Liver (tissue), 9 donors: Measurements from ENCODE around the gene PTPN18. TPM values are rescaled to one million over a fixed set of nuclear protein-coding genes. Genes with fewer than 3 reads are reported as not detected.

ENCODE experiments used
- DNase-seq: peaks from one replicate; pipeline ENCODE4 v3.0.0-alpha.2; 2017; ENCODE audit warnings: low spot score
- H3K27ac ChIP-seq, 2 donors: one replicate each; pipeline ENCODE4 v1.7.0; 2013; ENCODE audit warnings: inconsistent platforms in 2 of 2, low read length in 2 of 2, control low read depth in 1 of 2, low read depth in 1 of 2, mild to moderate bottlenecking in 1 of 2
- H3K27me3 ChIP-seq, 4 donors: one replicate each; pipeline versions ENCODE4 v1.6.1 to v1.7.0; 2013; ENCODE audit warnings: low read length in 3 of 4, inconsistent platforms in 1 of 4, mild to moderate bottlenecking in 1 of 4, moderate library complexity in 1 of 4; ENCODE audit not compliant: control insufficient read depth in 4 of 4, insufficient read depth in 4 of 4
- H3K36me3 ChIP-seq, 4 donors: one replicate each; pipeline versions ENCODE4 v1.6.1 to v1.7.0; 2013; ENCODE audit warnings: low read length in 3 of 4, mild to moderate bottlenecking in 3 of 4, low read depth in 1 of 4, moderate library complexity in 1 of 4; ENCODE audit not compliant: control insufficient read depth in 4 of 4, insufficient read depth in 3 of 4
- H3K4me1 ChIP-seq, 4 donors: one replicate each; pipeline versions ENCODE4 v1.6.1 to v1.7.0; 2013; ENCODE audit warnings: low read length in 3 of 4, mild to moderate bottlenecking in 3 of 4, moderate library complexity in 1 of 4; ENCODE audit not compliant: control insufficient read depth in 4 of 4, insufficient read depth in 4 of 4
- H3K4me3 ChIP-seq, 3 donors: one replicate each; pipeline versions ENCODE4 v1.6.1 to v1.7.0; 2013; ENCODE audit warnings: low read length in 3 of 3, control low read depth in 1 of 3, low read depth in 1 of 3, mild to moderate bottlenecking in 1 of 3
- H3K9ac ChIP-seq, 2 donors: one replicate each; pipeline ENCODE4 v1.7.0; 2013; ENCODE audit warnings: low read length in 2 of 2, mild to moderate bottlenecking in 2 of 2, moderate library complexity in 2 of 2, control low read depth in 1 of 2, low read depth in 1 of 2
- H3K9me3 ChIP-seq, 4 donors: one replicate each; pipeline versions ENCODE4 v1.6.1 to v1.7.0; 2013; ENCODE audit warnings: low read length in 3 of 4; ENCODE audit not compliant: control insufficient read depth in 4 of 4
- EGR1 ChIP-seq, 2 donors: IDR thresholded peaks; 2 replicates each; pipeline ENCODE4 v1.6.1; 2016 to 2018; ENCODE audit warnings: antibody characterized with exemption in 2 of 2, low read depth in 2 of 2
- FOXA1 ChIP-seq: IDR thresholded peaks from 2 replicates; pipeline ENCODE4 v1.6.1; 2016; ENCODE audit warnings: antibody characterized with exemption
- FOXA2 ChIP-seq: IDR thresholded peaks from 2 replicates; pipeline ENCODE4 v1.6.1; 2016; ENCODE audit warnings: antibody characterized with exemption
- GABPA ChIP-seq, 2 donors: IDR thresholded peaks in 1 of 2; conservative IDR thresholded peaks in 1 of 2; 2 replicates each; pipeline ENCODE4 v1.6.1; 2016; ENCODE audit warnings: antibody characterized with exemption in 2 of 2, mild to moderate bottlenecking in 1 of 2, moderate library complexity in 1 of 2
- HNF4A ChIP-seq, 2 donors: conservative IDR thresholded peaks; 2 replicates each; pipeline ENCODE4 v1.6.1; 2016; ENCODE audit warnings: antibody characterized with exemption in 2 of 2, mild to moderate bottlenecking in 2 of 2
- HNF4G ChIP-seq: IDR thresholded peaks from 2 replicates; pipeline ENCODE4 v1.6.1; 2016; ENCODE audit warnings: antibody characterized with exemption
- JUND ChIP-seq, 2 donors: IDR thresholded peaks; 2 replicates each; pipeline ENCODE4 v1.6.1; 2016; ENCODE audit warnings: antibody characterized with exemption in 2 of 2
- MAX ChIP-seq: IDR thresholded peaks from 2 replicates; pipeline ENCODE4 v1.6.1; 2016; ENCODE audit warnings: antibody characterized with exemption
- NR2F2 ChIP-seq: IDR thresholded peaks from 2 replicates; pipeline ENCODE4 v1.6.1; 2016; ENCODE audit warnings: antibody characterized with exemption
- RAD21 ChIP-seq, 2 donors: IDR thresholded peaks; 2 replicates each; pipeline ENCODE4 v1.6.1; 2016; ENCODE audit warnings: antibody characterized with exemption in 2 of 2, mild to moderate bottlenecking in 2 of 2
- REST ChIP-seq: IDR thresholded peaks from 2 replicates; pipeline ENCODE4 v1.6.1; 2016; ENCODE audit warnings: antibody characterized with exemption, mild to moderate bottlenecking
- RXRA ChIP-seq, 2 donors: IDR thresholded peaks; 2 replicates each; pipeline ENCODE4 v1.6.1; 2017 to 2018; ENCODE audit warnings: antibody characterized with exemption in 2 of 2, mild to moderate bottlenecking in 1 of 2
- SP1 ChIP-seq: IDR thresholded peaks from 2 replicates; pipeline ENCODE4 v1.6.1; 2018; ENCODE audit warnings: antibody characterized with exemption, mild to moderate bottlenecking
- TAF1 ChIP-seq: conservative IDR thresholded peaks from 2 replicates; pipeline ENCODE4 v1.6.1; 2016; ENCODE audit warnings: antibody characterized with exemption, mild to moderate bottlenecking
- YY1 ChIP-seq: IDR thresholded peaks from 2 replicates; pipeline ENCODE4 v1.6.1; 2016; ENCODE audit warnings: antibody characterized with exemption, mild to moderate bottlenecking
- WGBS: extraction: QIAGEN DNeasy Blood & Tissue Kit; methylation state at CpG from one replicate; pipeline ENCODE4 v1.1.7; 2013; 5-methylcytosine and 5-hydroxymethylcytosine counted together
- polyA plus RNA-seq, 2 donors: library from polyadenylated mRNA; stranded (reverse) in 1 of 2; unstranded in 1 of 2; fragments of 200-250 nt in 1 of 2; fragments of >200 nt in 1 of 2; fragmentation: Nextera tagmentation in 1 of 2; extraction: Ambion mirVana in 1 of 2; gene quantifications; one replicate each; pipeline versions ENCODE4 v1.2.1 to v1.2.3, GENCODE V29; 2013 to 2015
- total RNA-seq, 2 donors: library from RNA; depleted of rRNA; stranded (reverse); fragments of >200 nt; gene quantifications; one replicate each; pipeline ENCODE4 v1.2.3, GENCODE V29; 2014
- TF ChIP-seq, protein P1 (sequence below): IDR thresholded peaks from 2 replicates; pipeline ENCODE4 v1.6.1; 2016; ENCODE audit warnings: antibody characterized with exemption
- TF ChIP-seq, protein P2 (sequence below): IDR thresholded peaks from 2 replicates; pipeline ENCODE4 v1.6.1; 2016; ENCODE audit warnings: antibody characterized with exemption
- donor health status: healthy.
- donor health status: healthy.
- donor health status: healthy.
- donor health status: healthy.
- donor health status: healthy.

The PTPN18 gene
- total and polyA plus RNA-seq, 4 donors = 14.0 to 28.6 (median 16.7) TPM

GRCh38 chr2:130337735-130338325, 18.0 kb upstream of the PTPN18 start:
- TF ChIP-seq JUND (IDR thresholded peaks at IDR 0.05) = no peak
- TF ChIP-seq GABPA (IDR thresholded peaks at IDR 0.05 in 1 of 2, conservative IDR thresholded peaks at IDR 0.05 in 1 of 2) = no peak
- TF ChIP-seq NR2F2 = no peak
- TF ChIP-seq, protein P1, sequence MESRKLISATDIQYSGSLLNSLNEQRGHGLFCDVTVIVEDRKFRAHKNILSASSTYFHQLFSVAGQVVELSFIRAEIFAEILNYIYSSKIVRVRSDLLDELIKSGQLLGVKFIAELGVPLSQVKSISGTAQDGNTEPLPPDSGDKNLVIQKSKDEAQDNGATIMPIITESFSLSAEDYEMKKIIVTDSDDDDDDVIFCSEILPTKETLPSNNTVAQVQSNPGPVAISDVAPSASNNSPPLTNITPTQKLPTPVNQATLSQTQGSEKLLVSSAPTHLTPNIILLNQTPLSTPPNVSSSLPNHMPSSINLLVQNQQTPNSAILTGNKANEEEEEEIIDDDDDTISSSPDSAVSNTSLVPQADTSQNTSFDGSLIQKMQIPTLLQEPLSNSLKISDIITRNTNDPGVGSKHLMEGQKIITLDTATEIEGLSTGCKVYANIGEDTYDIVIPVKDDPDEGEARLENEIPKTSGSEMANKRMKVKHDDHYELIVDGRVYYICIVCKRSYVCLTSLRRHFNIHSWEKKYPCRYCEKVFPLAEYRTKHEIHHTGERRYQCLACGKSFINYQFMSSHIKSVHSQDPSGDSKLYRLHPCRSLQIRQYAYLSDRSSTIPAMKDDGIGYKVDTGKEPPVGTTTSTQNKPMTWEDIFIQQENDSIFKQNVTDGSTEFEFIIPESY = no peak
- TF ChIP-seq, protein P2, sequence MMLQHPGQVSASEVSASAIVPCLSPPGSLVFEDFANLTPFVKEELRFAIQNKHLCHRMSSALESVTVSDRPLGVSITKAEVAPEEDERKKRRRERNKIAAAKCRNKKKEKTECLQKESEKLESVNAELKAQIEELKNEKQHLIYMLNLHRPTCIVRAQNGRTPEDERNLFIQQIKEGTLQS = no peak
- TF ChIP-seq HNF4A (conservative IDR thresholded peaks at IDR 0.05) = no peak
- TF ChIP-seq TAF1 = no peak
- Histone ChIP-seq H3K9me3 (no peaks in the 10 kb centered on the region), H3K36me3 (peaks cover 0 to 9% (median 7%) of the 10 kb centered on the region in 4 donors), H3K9ac (no peak overlapping the region), H3K4me3 (no peak overlapping the region), H3K4me1 (peaks cover 0 to 13% (median 7%) of the 10 kb centered on the region in 4 donors), H3K27me3 (no peaks in the 10 kb centered on the region), H3K27ac (no peak overlapping the region)
- WGBS = 72% methylated on average over 8 of the region's 8 CpGs
- no peak for DNase-seq

DNA sequence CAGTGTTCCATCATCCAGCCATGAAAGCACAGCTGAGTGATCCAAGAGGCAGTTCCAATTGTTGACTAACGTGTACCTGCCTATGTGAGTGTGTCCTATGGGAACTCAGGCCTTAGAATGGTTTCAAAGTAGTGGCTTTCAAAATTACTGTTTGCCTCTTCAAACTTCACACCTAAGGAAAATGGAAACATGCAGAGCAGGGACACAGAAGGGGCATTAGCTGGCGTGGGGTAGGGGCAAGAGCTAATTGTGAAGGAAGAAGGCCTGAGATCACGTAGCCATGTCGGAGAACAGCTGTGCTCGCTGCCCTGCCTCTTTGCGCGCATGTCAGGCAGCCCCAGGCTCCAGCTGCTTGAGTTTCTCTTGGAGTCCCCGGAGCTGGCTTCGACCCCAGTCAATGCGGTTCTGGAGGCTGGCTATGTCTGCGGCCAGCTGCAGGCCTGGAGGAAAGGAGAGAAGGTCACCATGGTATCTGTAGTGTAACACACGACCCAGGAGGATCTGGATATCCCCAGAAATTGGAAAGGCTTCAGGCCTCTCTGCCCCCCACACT, 17.0 kb upstream of the PTPN18 start:
- DNase-seq = no peak
- Histone ChIP-seq H3K27me3 (no peaks in the 10 kb centered on the region), H3K4me3 (no peak overlapping the region), H3K36me3 (peaks cover 0 to 9% (median 7%) of the 10 kb centered on the region in 4 donors), H3K4me1 (peaks cover 3 to 16% (median 11%) of the 10 kb centered on the region in 4 donors), H3K27ac (no peak overlapping the region), H3K9ac (no peak overlapping the region), H3K9me3 (no peaks in the 10 kb centered on the region)
- 98% methylated on average over 12 of the region's 12 CpGs for WGBS
- TF ChIP-seq, protein P2 = no peak
- TF ChIP-seq EGR1 (IDR thresholded peaks at IDR 0.05; ENCODE audit: low read depth in 2 of 2) (no peak), GABPA (IDR thresholded peaks at IDR 0.05 in 1 of 2, conservative IDR thresholded peaks at IDR 0.05 in 1 of 2) (no peak), HNF4A (conservative IDR thresholded peaks at IDR 0.05) (no peak), FOXA2 (no peak), JUND (IDR thresholded peaks at IDR 0.05) (no peak), FOXA1 (no peak), HNF4G (no peak), REST (no peak), MAX (no peak), RXRA (IDR thresholded peaks at IDR 0.05) (no peak), NR2F2 (no peak), TAF1 (no peak), SP1 (no peak), YY1 (no peak), RAD21 (IDR thresholded peaks at IDR 0.05) (no peak)
- TF ChIP-seq, protein P1 = no peak
